ENCODE measurements around the gene SORT1. TPM values are rescaled to one million over a fixed set of nuclear protein-coding genes. Genes with fewer than 3 reads are reported as not detected.
A peak's percentile ranks its signal among the peaks of the same experiment; 100 is the strongest.

SORT1 gene
- total and polyA plus RNA-seq, 4 donors: 1.0 to 10.6 (median 3.4) TPM

GRCh38 chr1:109282497-109282951 lies 115.2 kb downstream of the SORT1 start:
- no peaks in the 10 kb centered on the region for H3K27me3 ChIP-seq (ENCODE audit: control insufficient read depth in 4 of 4, insufficient read depth in 4 of 4, low read length in 3 of 4)
- no peak for DNase-seq (ENCODE audit: low spot score)
- no peaks in the 10 kb centered on the region for H3K9me3 ChIP-seq (ENCODE audit: control insufficient read depth in 4 of 4, low read length in 3 of 4)
- H3K36me3 ChIP-seq (ENCODE audit: control insufficient read depth in 4 of 4, insufficient read depth in 3 of 4, low read depth in 1 of 4, low read length in 3 of 4): no peaks in the 10 kb centered on the region
- WGBS: 15% methylated on average over 10 of the region's 10 CpGs
- peak overlapping the region; percentile 67 to 88 for H3K27ac ChIP-seq (ENCODE audit: low read depth in 1 of 2, low read length in 2 of 2)
- H3K9ac ChIP-seq (ENCODE audit: low read depth in 1 of 2, low read length in 2 of 2): no peak overlapping the region
- peaks cover 0 to 27% (median 17%) of the 10 kb centered on the region in 4 donors for H3K4me1 ChIP-seq (ENCODE audit: control insufficient read depth in 4 of 4, insufficient read depth in 4 of 4, low read length in 3 of 4)
- TF ChIP-seq YY1 (IDR thresholded peaks at IDR 0.05): no peak
- peak overlapping the region; percentile 65 to 82 (median 65) for H3K4me3 ChIP-seq (ENCODE audit: low read depth in 1 of 3, low read length in 3 of 3)

GRCh38 chr1:109281680-109282496 lies 115.8 kb downstream of the SORT1 start:
- Histone ChIP-seq H3K9me3 (ENCODE audit: control insufficient read depth in 4 of 4, low read length in 3 of 4) (no peaks in the 10 kb centered on the region), H3K27ac (ENCODE audit: low read depth in 1 of 2, low read length in 2 of 2) (no peak overlapping the region), H3K4me3 (ENCODE audit: low read depth in 1 of 3, low read length in 3 of 3) (no peak overlapping the region), H3K4me1 (ENCODE audit: control insufficient read depth in 4 of 4, insufficient read depth in 4 of 4, low read length in 3 of 4) (peaks cover 3 to 33% (median 23%) of the 10 kb centered on the region in 4 donors), H3K9ac (ENCODE audit: low read depth in 1 of 2, low read length in 2 of 2) (no peak overlapping the region), H3K27me3 (ENCODE audit: control insufficient read depth in 4 of 4, insufficient read depth in 4 of 4, low read length in 3 of 4) (no peaks in the 10 kb centered on the region), H3K36me3 (ENCODE audit: control insufficient read depth in 4 of 4, insufficient read depth in 3 of 4, low read depth in 1 of 4, low read length in 3 of 4) (no peaks in the 10 kb centered on the region)
- WGBS: 78% methylated on average over 28 of the region's 28 CpGs
- TF ChIP-seq RAD21 (IDR thresholded peaks at IDR 0.05) (no peak), RXRA (IDR thresholded peaks at IDR 0.05) (no peak), HNF4A (conservative IDR thresholded peaks at IDR 0.05) (no peak), EGR1 (IDR thresholded peaks at IDR 0.05; ENCODE audit: low read depth in 2 of 2) (no peak), ZBTB33 (IDR thresholded peaks at IDR 0.05) (no peak), FOXA2 (IDR thresholded peaks at IDR 0.05) (no peak)
- DNase-seq (ENCODE audit: low spot score): no peak

- Histone ChIP-seq H3K9me3 (ENCODE audit: control insufficient read depth in 4 of 4, low read length in 3 of 4) (no peaks in the 10 kb centered on the region), H3K36me3 (ENCODE audit: control insufficient read depth in 4 of 4, insufficient read depth in 3 of 4, low read depth in 1 of 4, low read length in 3 of 4) (no peaks in the 10 kb centered on the region), H3K9ac (ENCODE audit: low read depth in 1 of 2, low read length in 2 of 2) (no peak overlapping the region), H3K4me1 (ENCODE audit: control insufficient read depth in 4 of 4, insufficient read depth in 4 of 4, low read length in 3 of 4) (peaks cover 4 to 41% (median 24%) of the 10 kb centered on the region in 4 donors), H3K4me3 (ENCODE audit: low read depth in 1 of 3, low read length in 3 of 3) (no peak overlapping the region), H3K27ac (ENCODE audit: low read depth in 1 of 2, low read length in 2 of 2) (no peak overlapping the region), H3K27me3 (ENCODE audit: control insufficient read depth in 4 of 4, insufficient read depth in 4 of 4, low read length in 3 of 4) (no peaks in the 10 kb centered on the region)
- DNase-seq (ENCODE audit: low spot score): no peak
- WGBS: 97% methylated on average over 12 of the region's 12 CpGs
- TF ChIP-seq ATF3 (IDR thresholded peaks at IDR 0.05) (no peak), CTCF (IDR thresholded peaks at IDR 0.05; ENCODE audit: low read depth, low read length, missing input control) (no peak), FOXA2 (IDR thresholded peaks at IDR 0.05) (no peak), NR2F2 (IDR thresholded peaks at IDR 0.05) (no peak)
Observed at GRCh38 chr1:109280862-109281261, 116.9 kb downstream of the SORT1 start.

All from liver (tissue), 9 donors.